CD4-positive, alpha-beta T cell (primary cell): ENCODE data around the gene NPPC. TPM values are rescaled to one million over a fixed set of nuclear protein-coding genes. Genes with fewer than 3 reads are reported as not detected.
A peak's percentile ranks its signal among the peaks of the same experiment; 100 is the strongest.

Source experiments
- ATAC-seq: fragments of 200-7000 bp; cut with Tn5 transposase; one replicate; pipeline ENCODE4 v1.10.0; 2022; ENCODE audit warnings: mild to moderate bottlenecking; ENCODE audit not compliant: poor library complexity
- CTCF ChIA-PET: fragments of 350-600 bp; sonication (Branson Sonifier 250); formaldehyde crosslinking; loops from one replicate; lab custom pipeline; 2021; ENCODE audit warnings: antibody characterized with exemption, inconsistent platforms; lab: Charles Lee
- POLR2A ChIA-PET: fragments of 350-600 bp; sonication (Branson Sonifier 250); formaldehyde crosslinking; loops from one replicate; lab custom pipeline; 2021; ENCODE audit warnings: antibody characterized with exemption, inconsistent platforms; lab: Charles Lee
- DNase-seq, 14 experiments: peaks; one replicate each; pipeline ENCODE4 v3.0.0-alpha.2; 2013 to 2020; ENCODE audit warnings: mixed read lengths in 2 of 14
- H3K27ac ChIP-seq, 2 donors: one replicate each; pipeline versions ENCODE4 v1.5.1 to v1.7.0; 2013; ENCODE audit warnings: low read length in 2 of 2, low read depth in 1 of 2, mild to moderate bottlenecking in 1 of 2
- H3K27me3 ChIP-seq, 2 experiments: 1 replicate in 1 of 2; 2 replicates in 1 of 2; pipeline versions ENCODE4 v1.6.1 to v1.7.0; 2013; ENCODE audit warnings: low read length in 2 of 2, control low read depth in 1 of 2, mild to moderate bottlenecking in 1 of 2, moderate library complexity in 1 of 2; ENCODE audit not compliant: insufficient read depth in 2 of 2, control insufficient read depth in 1 of 2
- H3K36me3 ChIP-seq: one replicate; pipeline ENCODE4 v1.6.1; 2013; ENCODE audit warnings: low read length, control low read depth; ENCODE audit not compliant: insufficient read depth
- H3K4me1 ChIP-seq: one replicate; pipeline ENCODE4 v1.6.1; 2013; ENCODE audit warnings: low read length, control low read depth; ENCODE audit not compliant: insufficient read depth
- H3K4me3 ChIP-seq: one replicate; pipeline ENCODE4 v1.5.1; 2013; ENCODE audit warnings: mild to moderate bottlenecking, low read length, moderate library complexity
- H3K9me3 ChIP-seq, 2 experiments: 1 replicate in 1 of 2; 2 replicates in 1 of 2; pipeline versions ENCODE4 v1.6.1 to v1.7.0; 2013; ENCODE audit warnings: low read length in 2 of 2, mild to moderate bottlenecking in 2 of 2, control low read depth in 1 of 2, moderate library complexity in 1 of 2; ENCODE audit not compliant: control insufficient read depth in 1 of 2, insufficient read depth in 1 of 2
- H3K27ac Mint-ChIP-seq: one replicate; pipeline ENCODE4 v1.8.0; 2020; ENCODE audit warnings: mixed read lengths
- H3K27me3 Mint-ChIP-seq: one replicate; pipeline ENCODE4 v1.8.0; 2021; ENCODE audit warnings: mixed read lengths
- H3K36me3 Mint-ChIP-seq: one replicate; pipeline ENCODE4 v1.8.0; 2021; ENCODE audit warnings: low read depth, mixed read lengths
- H3K4me1 Mint-ChIP-seq: one replicate; pipeline ENCODE4 v1.8.0; 2021; ENCODE audit warnings: low read depth, mixed read lengths
- H3K4me3 Mint-ChIP-seq: one replicate; pipeline ENCODE4 v1.8.0; 2020; ENCODE audit warnings: mild to moderate bottlenecking, mixed read lengths
- H3K9me3 Mint-ChIP-seq: one replicate; pipeline ENCODE4 v1.8.0; 2020; ENCODE audit warnings: mixed read lengths
- CTCF ChIP-seq: fragments of 200-600 bp; IDR thresholded peaks from one replicate; pipeline ENCODE4 v1.8.0; 2022; ENCODE audit warnings: antibody characterized with exemption, mild to moderate bottlenecking
- intact Hi-C, 2 experiments: fragments of 100-400 bp; cut with DNase I in 1 of 2; cut with micrococcal nuclease in 1 of 2; formaldehyde crosslinking; loops; one replicate each; pipeline versions ENCODE4 v1.15.1 to v1.9.0; 2023 to 2025; cut with DNase I, micrococcal nuclease
- total RNA-seq, 174 experiments: library from RNA in 2 of 174; stranded (reverse) in 2 of 174; gene quantifications; one replicate each; pipeline ENCODE4 v1.2.3 and lab custom pipeline; 2021 to 2026

NPPC gene
- total RNA-seq, 2 experiments from 2014 or later, result 0.34 TPM; not detected in 1

GRCh38 chr2:231909631-231910030 lies 16.6 kb downstream of the NPPC start:
- no peak overlapping the region for H3K4me3 Mint-ChIP-seq
- ChIA-PET POLR2A (no interaction called here), CTCF (no interaction called here)
- ATAC-seq (no peak), DNase-seq (no peak)
- intact Hi-C loops, result loop anchor here in 1 of 2 experiments (5.0 kb wide), 2 partner anchors 233 to 613 kb away; partner anchors contain the start of gene PRSS56
- H3K27me3 Mint-ChIP-seq, result no peaks in the 10 kb centered on the region
- Histone ChIP-seq H3K4me3 (no peak overlapping the region), H3K4me1 (peaks cover 10% of the 10 kb centered on the region), H3K27me3 (peaks cover 0 to 2% of the 10 kb centered on the region in 2 experiments), H3K27ac (no peak overlapping the region), H3K9me3 (no peaks in the 10 kb centered on the region), H3K36me3 (no peaks in the 10 kb centered on the region)
- no peak for TF ChIP-seq CTCF
- H3K36me3 Mint-ChIP-seq, result no peaks in the 10 kb centered on the region
- peaks cover 15% of the 10 kb centered on the region for H3K4me1 Mint-ChIP-seq
- peak overlapping the region; percentile 33 for H3K27ac Mint-ChIP-seq
- H3K9me3 Mint-ChIP-seq, result no peaks in the 10 kb centered on the region

- no peaks in the 10 kb centered on the region for H3K36me3 ChIP-seq
- no peaks in the 10 kb centered on the region for H3K27me3 ChIP-seq
- Mint-ChIP-seq H3K27ac (no peak overlapping the region), H3K36me3 (no peaks in the 10 kb centered on the region), H3K4me3 (no peak overlapping the region), H3K27me3 (no peaks in the 10 kb centered on the region), H3K9me3 (no peaks in the 10 kb centered on the region), H3K4me1 (peaks cover 15% of the 10 kb centered on the region)
- DNase-seq (no peak), ATAC-seq (no peak)
- CTCF ChIA-PET, result no interaction called here
- peaks cover 10% of the 10 kb centered on the region for H3K4me1 ChIP-seq
- POLR2A ChIA-PET, result no interaction called here
- intact Hi-C loops, result loop anchor here in 1 of 2 experiments (5.0 kb wide), 2 partner anchors 234 to 614 kb away; partner anchors contain the start of gene PRSS56
- no peak overlapping the region for H3K27ac ChIP-seq
- no peaks in the 10 kb centered on the region for H3K9me3 ChIP-seq
- no peak overlapping the region for H3K4me3 ChIP-seq
- no peak for TF ChIP-seq CTCF
Measured at GRCh38 chr2:231908584-231908983, 17.6 kb downstream of the NPPC start.

- Mint-ChIP-seq H3K4me3 (no peak overlapping the region), H3K9me3 (no peaks in the 10 kb centered on the region), H3K27me3 (no peaks in the 10 kb centered on the region), H3K27ac (no peak overlapping the region), H3K4me1 (peaks cover 15% of the 10 kb centered on the region), H3K36me3 (no peaks in the 10 kb centered on the region)
- no peak for TF ChIP-seq CTCF
- H3K27me3 ChIP-seq, result no peaks in the 10 kb centered on the region
- POLR2A ChIA-PET, result no interaction called here
- no peak overlapping the region for H3K4me3 ChIP-seq
- CTCF ChIA-PET, result interaction anchor here (0.7 kb wide), 1 partner anchor 200 kb away, joined by 3 read pairs; no protein-coding TSS in a partner anchor
- intact Hi-C loops, result loop anchor here in 1 of 2 experiments (5.0 kb wide), 2 partner anchors 235 to 615 kb away; partner anchors contain the start of gene PRSS56
- peaks cover 10% of the 10 kb centered on the region for H3K4me1 ChIP-seq
- ATAC-seq, result no peak
- no peaks in the 10 kb centered on the region for H3K9me3 ChIP-seq
- H3K27ac ChIP-seq, result no peak overlapping the region
- no peaks in the 10 kb centered on the region for H3K36me3 ChIP-seq
- DNase-seq, result no peak
Measured at GRCh38 chr2:231907765-231908164, 18.4 kb downstream of the NPPC start.
